Lung (tissue), 12 donors: ENCODE results near the gene TMCO6. TPM values are rescaled to one million over a fixed set of nuclear protein-coding genes. Genes with fewer than 3 reads are reported as not detected.
A peak's percentile ranks its signal among the peaks of the same experiment; 100 is the strongest.

ENCODE experiments used
- ATAC-seq: fragments of 200-7000 bp; cut with Tn5 transposase; one replicate; pipeline ENCODE4 v1.9.1; 2020; ENCODE audit warnings: moderate number of reproducible peaks; ENCODE audit not compliant: insufficient read depth, low FRiP score
- DNase-seq, 3 donors: peaks; one replicate each; pipeline ENCODE4 v3.0.0-alpha.2; 2013 to 2017
- H3K27ac ChIP-seq, 2 donors: one replicate each; pipeline ENCODE4 v1.5.1; 2013; ENCODE audit warnings: mild to moderate bottlenecking in 2 of 2, moderate library complexity in 2 of 2, control low read depth in 1 of 2, inconsistent platforms in 1 of 2, low read depth in 1 of 2, low read length in 1 of 2
- H3K27me3 ChIP-seq, 3 donors: one replicate each; pipeline ENCODE4 v1.5.1; 2013; ENCODE audit warnings: low read length in 2 of 3; ENCODE audit not compliant: control insufficient read depth in 3 of 3, insufficient read depth in 3 of 3
- H3K36me3 ChIP-seq, 4 donors: one replicate each; pipeline ENCODE4 v1.5.1; 2013; ENCODE audit warnings: low read length in 4 of 4, mild to moderate bottlenecking in 1 of 4, moderate library complexity in 1 of 4; ENCODE audit not compliant: control insufficient read depth in 4 of 4, insufficient read depth in 4 of 4
- H3K4me1 ChIP-seq, 5 donors: one replicate each; pipeline ENCODE4 v1.5.1; 2013; ENCODE audit warnings: low read length in 5 of 5, mild to moderate bottlenecking in 2 of 5, moderate library complexity in 1 of 5; ENCODE audit not compliant: control insufficient read depth in 5 of 5, insufficient read depth in 5 of 5
- H3K4me3 ChIP-seq: one replicate; pipeline ENCODE4 v1.5.1; 2013; ENCODE audit warnings: mild to moderate bottlenecking, control low read depth, moderate library complexity
- H3K9ac ChIP-seq, 2 donors: one replicate each; pipeline ENCODE4 v1.5.1; 2013; ENCODE audit warnings: low read length in 2 of 2, control low read depth in 1 of 2; ENCODE audit not compliant: insufficient read depth in 1 of 2
- H3K9me3 ChIP-seq, 4 donors: one replicate each; pipeline ENCODE4 v1.5.1; 2013; ENCODE audit warnings: low read length in 3 of 4, mild to moderate bottlenecking in 1 of 4, moderate library complexity in 1 of 4; ENCODE audit not compliant: control insufficient read depth in 4 of 4, insufficient read depth in 3 of 4
- CTCF ChIP-seq: IDR thresholded peaks from 2 replicates; pipeline ENCODE4 v1.5.1; 2012; ENCODE audit warnings: mild to moderate bottlenecking; ENCODE audit errors: control extremely low read depth, extremely low read depth
- WGBS, 2 donors: extraction: QIAGEN DNeasy Blood & Tissue Kit; methylation state at CpG; one replicate each; pipeline ENCODE4 v1.1.7; 2013; 5-methylcytosine and 5-hydroxymethylcytosine counted together
- polyA plus RNA-seq, 2 donors: library from polyadenylated mRNA; stranded (reverse); fragments of 200-250 nt; gene quantifications; one replicate each; pipeline ENCODE4 v1.2.1, GENCODE V29; 2013
- total RNA-seq, 2 donors: library from RNA; depleted of rRNA in 1 of 2; stranded (reverse); fragments of >200 nt in 1 of 2; gene quantifications; one replicate each; pipeline ENCODE4 v1.2.1, GENCODE V29; 2014 to 2021
- donor health status: control.
- donor health status: control.
- donor health status: Bipolar disorder and iron deficiency.
- donor health status: healthy.
- donor health status: DM: yes; HTN: yes; CAD: no.

Gene TMCO6
- total and polyA plus RNA-seq, 4 donors = 9.0 to 25.8 (median 14.1) TPM

- TF ChIP-seq CTCF = no peak
- H3K27ac ChIP-seq = peak within 1 kb of the TSS in 1 of 2 donors; percentile 90
- H3K27me3 ChIP-seq = peaks cover 0 to 34% (median 19%) of the 10 kb centered on the region in 3 donors
- peaks cover 0 to 30% (median 3%) of the 10 kb centered on the region in 5 donors for H3K4me1 ChIP-seq
- no peaks in the 10 kb centered on the region for H3K9me3 ChIP-seq
- peak in 2 of 3 donors; percentile 37 to 45 for DNase-seq
- ATAC-seq = peak; percentile 31
- peak within 1 kb of the TSS in 1 of 2 donors; percentile 55 for H3K9ac ChIP-seq
- H3K4me3 ChIP-seq = peak within 1 kb of the TSS; percentile 43
- 5 to 8% methylated on average over 16 of the region's 16 CpGs for WGBS, 2 donors
- H3K36me3 ChIP-seq = no peaks in the 10 kb centered on the region
These were observed 6.2 kb upstream of the TMCO6 start, which contains the start of gene CD14 for GRCh38 chr5:140633021-140633471. TSS of gene CD14 (minus strand) at chr5:140633175. CDS start at chr5:140633071, 104 bp downstream.

- H3K9ac ChIP-seq = no peak overlapping the region
These were observed 5.8 kb upstream of the TMCO6 start for GRCh38 chr5:140633501-140633900.

GRCh38 chr5:140634103-140634502 lies 5.1 kb upstream of the TMCO6 start:
- no peak for TF ChIP-seq CTCF
- Histone ChIP-seq H3K27me3 (peaks cover 0 to 34% (median 19%) of the 10 kb centered on the region in 3 donors), H3K9ac (no peak overlapping the region), H3K27ac (no peak overlapping the region), H3K36me3 (no peaks in the 10 kb centered on the region), H3K4me3 (no peak overlapping the region), H3K9me3 (no peaks in the 10 kb centered on the region), H3K4me1 (peaks cover 0 to 34% (median 5%) of the 10 kb centered on the region in 5 donors)
- no peak for DNase-seq
- ATAC-seq = no peak
- 58 to 81% methylated on average over 3 of the region's 3 CpGs for WGBS, 2 donors

More at GRCh38 chr5:140633501-140633900, 5.8 kb upstream of the TMCO6 start:
- no peak for ATAC-seq
- TF ChIP-seq CTCF = no peak
- peak overlapping the region in 1 of 2 donors; percentile 90 for H3K27ac ChIP-seq
- H3K9me3 ChIP-seq = no peaks in the 10 kb centered on the region
- DNase-seq = no peak
- no peaks in the 10 kb centered on the region for H3K36me3 ChIP-seq
- WGBS, 2 donors = 80 to 89% methylated on average over 2 of the region's 2 CpGs
- no peak overlapping the region for H3K4me3 ChIP-seq
- H3K4me1 ChIP-seq = peaks cover 0 to 30% (median 3%) of the 10 kb centered on the region in 5 donors
- H3K27me3 ChIP-seq = peaks cover 0 to 34% (median 19%) of the 10 kb centered on the region in 3 donors
